Rectal smooth muscle tissue (tissue), 1 donor: ENCODE measurements around the gene HDAC10.

Experiments
- H3K27ac ChIP-seq: one replicate; pipeline ENCODE4 v1.7.0; 2013; ENCODE audit warnings: low read depth, low read length, inconsistent platforms
- H3K27me3 ChIP-seq: one replicate; pipeline ENCODE4 v1.7.0; 2013; ENCODE audit warnings: low read length; ENCODE audit not compliant: control insufficient read depth, insufficient read depth
- H3K36me3 ChIP-seq: one replicate; pipeline ENCODE4 v1.7.0; 2013; ENCODE audit warnings: low read length; ENCODE audit not compliant: control insufficient read depth, insufficient read depth
- H3K4me1 ChIP-seq: one replicate; pipeline ENCODE4 v1.7.0; 2013; ENCODE audit warnings: low read length; ENCODE audit not compliant: control insufficient read depth, insufficient read depth
- H3K4me3 ChIP-seq: one replicate; pipeline ENCODE4 v1.7.0; 2013; ENCODE audit warnings: low read length
- H3K9ac ChIP-seq: one replicate; pipeline ENCODE4 v1.7.0; 2013; ENCODE audit warnings: low read length

HDAC10 gene

DNA sequence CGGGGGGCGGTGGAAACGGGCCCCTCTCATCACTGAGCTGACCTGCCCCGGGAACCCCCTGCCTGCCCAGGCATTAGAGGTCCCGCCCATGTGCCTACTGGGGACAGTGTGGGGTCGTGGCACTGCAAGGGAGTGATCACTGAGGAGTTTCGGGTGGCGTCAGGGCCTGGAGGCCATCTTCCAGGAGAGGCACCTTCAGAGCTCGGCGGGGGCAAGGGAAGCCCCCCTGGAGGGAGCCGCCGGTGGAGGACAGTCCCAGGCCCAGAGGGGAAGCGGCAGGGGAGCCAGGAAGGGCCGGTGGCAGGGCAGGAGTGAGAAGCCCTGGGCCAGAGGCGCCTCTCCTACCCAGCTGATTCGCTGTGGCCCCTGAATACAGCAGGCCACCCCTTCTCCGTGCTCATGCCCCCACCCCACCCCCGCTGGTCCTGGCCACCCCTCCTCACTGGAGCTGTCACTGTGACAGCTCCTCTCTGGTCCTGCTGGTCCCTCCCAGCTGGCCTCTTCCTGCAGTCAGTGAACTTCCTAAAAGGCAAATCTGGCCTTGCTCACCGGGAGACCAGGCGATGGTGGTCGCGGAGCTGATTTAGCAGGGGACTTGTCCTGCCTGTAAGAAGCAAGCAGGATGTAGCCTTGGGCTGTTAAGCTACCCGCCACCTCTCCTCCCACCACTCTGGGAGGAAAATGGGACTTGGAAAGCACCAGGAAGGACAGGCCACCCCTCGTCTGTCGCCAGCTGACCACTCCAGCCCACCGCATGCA is 21.2 kb upstream of the HDAC10 start:
- Histone ChIP-seq H3K36me3 (peaks cover 10% of the 10 kb centered on the region), H3K9ac (no peak overlapping the region), H3K4me3 (no peak overlapping the region), H3K27me3 (no peaks in the 10 kb centered on the region), H3K27ac (no peak overlapping the region), H3K4me1 (peaks cover 6% of the 10 kb centered on the region)

GRCh38 chr22:50271519-50271970 is 20.5 kb upstream of the HDAC10 start:
- no peak overlapping the region for H3K9ac ChIP-seq
- no peaks in the 10 kb centered on the region for H3K27me3 ChIP-seq

DNA sequence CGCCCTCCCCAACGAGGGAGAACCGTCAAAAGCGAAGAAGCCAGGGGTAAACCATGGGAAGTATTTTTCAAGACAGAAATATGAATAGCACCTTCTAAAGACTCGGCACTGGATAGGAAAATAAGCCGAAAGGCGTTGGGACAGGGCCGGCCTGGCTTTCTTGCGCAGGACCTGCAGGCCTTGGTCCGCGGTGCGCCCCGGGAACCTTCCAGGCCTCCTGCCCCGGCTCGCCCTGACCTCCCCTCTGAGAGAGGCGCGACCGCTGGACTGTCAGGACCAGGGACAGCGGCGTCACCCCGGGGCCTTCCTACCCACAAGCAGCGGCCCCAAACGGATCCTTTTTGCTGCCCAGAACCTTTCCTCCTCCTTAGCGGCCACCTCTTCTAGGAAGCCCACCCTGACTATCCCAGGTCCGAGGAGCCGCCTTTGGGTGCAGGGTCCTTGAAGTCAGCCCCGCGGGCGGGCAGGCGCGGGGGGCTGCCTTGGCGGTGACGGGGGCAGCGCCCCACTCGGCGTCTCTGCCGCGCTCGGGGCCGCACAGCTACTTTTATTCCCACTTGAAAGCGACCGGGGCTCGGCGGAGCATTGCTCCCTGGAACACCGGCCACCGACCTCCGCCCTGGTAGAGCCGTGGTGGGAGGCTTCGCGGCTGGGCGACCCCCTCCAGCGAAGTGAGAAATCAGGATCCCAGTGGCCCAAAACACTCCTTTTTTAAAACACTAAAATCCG is 19.8 kb upstream of the HDAC10 start:
- Histone ChIP-seq H3K9ac (no peak overlapping the region), H3K27me3 (no peaks in the 10 kb centered on the region), H3K4me3 (peak overlapping the region; percentile 55), H3K36me3 (peaks cover 4% of the 10 kb centered on the region), H3K4me1 (peaks cover 8% of the 10 kb centered on the region), H3K27ac (no peak overlapping the region)

More at GRCh38 chr22:50271519-50271970, 20.5 kb upstream of the HDAC10 start:
- Histone ChIP-seq H3K4me1 (peaks cover 8% of the 10 kb centered on the region), H3K4me3 (peak overlapping the region; percentile 55), H3K36me3 (peaks cover 8% of the 10 kb centered on the region), H3K27ac (no peak overlapping the region)

DNA sequence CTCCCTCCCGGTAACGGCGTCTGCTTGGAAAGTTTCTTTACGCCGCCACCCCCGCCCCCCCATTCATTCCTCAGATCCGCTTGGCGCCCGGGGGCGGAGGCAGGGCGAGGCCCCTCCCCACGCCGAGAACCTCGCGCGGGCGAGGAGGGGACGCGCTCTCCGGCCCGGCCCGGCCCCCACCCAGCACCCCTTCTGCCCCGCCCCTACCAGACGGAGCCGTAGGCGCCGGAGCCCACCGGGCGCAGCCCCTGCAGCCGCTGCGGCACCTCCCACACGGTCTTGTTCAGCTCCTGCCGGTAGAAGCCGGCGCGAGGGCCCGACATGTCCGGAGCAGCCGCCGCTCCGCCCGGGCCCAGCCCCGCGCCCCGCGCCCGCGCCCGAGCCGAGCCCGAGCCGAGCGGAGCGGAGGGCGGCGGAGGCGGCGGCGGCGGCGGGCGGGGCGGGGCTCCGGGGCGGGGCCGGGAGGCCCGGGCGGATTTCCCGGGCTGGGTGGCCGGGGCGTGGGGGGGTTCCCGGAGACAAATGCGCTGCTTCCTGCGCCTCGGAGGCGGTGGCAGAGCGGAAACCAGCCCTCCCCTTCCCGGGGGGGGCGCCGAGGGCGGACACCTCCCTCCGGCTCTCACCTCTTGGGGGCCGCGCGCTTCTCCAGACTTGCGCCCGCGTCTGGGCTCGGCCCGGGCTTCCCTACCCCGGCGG is 19.1 kb upstream of the HDAC10 start, which contains the start of gene MAPK11:
TSS of gene MAPK11 (minus strand) at position 411 of the 696 bp plus-strand sequence. CDS start at position 323, 88 bp downstream.
- H3K4me1 ChIP-seq: peaks cover 8% of the 10 kb centered on the region
- no peak within 1 kb of the TSS for H3K9ac ChIP-seq
- H3K4me3 ChIP-seq: peak within 1 kb of the TSS; percentile 55
- peaks cover 2% of the 10 kb centered on the region for H3K27me3 ChIP-seq
- no peak within 1 kb of the TSS for H3K27ac ChIP-seq
- H3K36me3 ChIP-seq: peaks cover 1% of the 10 kb centered on the region

DNA sequence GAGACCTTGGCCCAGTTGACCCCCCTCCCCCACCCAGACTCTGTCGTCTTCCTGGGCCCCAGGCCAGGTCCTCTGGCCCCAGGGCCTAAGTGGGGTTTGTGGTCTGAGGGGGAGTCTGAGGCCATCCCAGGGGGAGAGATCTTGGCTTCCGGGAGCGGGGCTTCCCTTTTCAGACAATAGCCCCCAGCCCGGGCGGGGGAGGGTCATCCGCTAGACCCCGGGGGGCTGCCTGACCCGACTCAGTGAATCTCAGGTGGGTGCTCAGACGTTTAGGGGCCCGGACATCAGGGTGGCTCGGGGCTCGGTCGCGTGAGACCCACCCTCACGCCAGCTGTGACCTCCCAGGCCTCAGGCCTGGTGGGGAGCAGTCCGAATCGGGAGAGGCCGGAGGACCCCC is 18.5 kb upstream of the HDAC10 start:
- Histone ChIP-seq H3K4me1 (peaks cover 8% of the 10 kb centered on the region), H3K36me3 (no peaks in the 10 kb centered on the region), H3K27me3 (peaks cover 4% of the 10 kb centered on the region), H3K27ac (no peak overlapping the region), H3K9ac (no peak overlapping the region), H3K4me3 (peak overlapping the region; percentile 21)

DNA sequence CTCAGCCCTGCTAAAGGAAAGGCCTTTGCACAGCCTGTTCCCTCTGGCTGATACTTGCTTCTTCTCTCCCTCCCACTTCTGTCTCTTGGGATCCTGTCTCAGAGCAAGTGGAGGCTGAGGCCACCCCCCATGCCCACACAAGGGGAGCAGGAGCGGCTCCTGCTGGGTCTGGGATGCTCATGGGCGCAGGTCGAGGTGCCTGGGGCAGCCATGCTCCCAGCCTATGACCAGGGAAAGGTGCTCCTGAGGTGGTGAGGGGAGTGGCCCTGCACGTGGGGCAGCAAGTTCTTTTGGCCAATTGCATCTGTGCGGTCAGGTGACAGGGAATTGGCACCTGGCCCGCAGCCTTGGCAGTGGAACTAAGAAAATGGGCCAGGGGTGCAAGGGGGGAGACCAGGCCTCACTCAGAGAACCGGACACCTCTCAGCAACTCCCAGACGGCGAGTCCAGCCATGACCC is 17.6 kb upstream of the HDAC10 start:
- Histone ChIP-seq H3K36me3 (no peaks in the 10 kb centered on the region), H3K4me1 (peaks cover 8% of the 10 kb centered on the region), H3K9ac (no peak overlapping the region), H3K27ac (no peak overlapping the region), H3K27me3 (peaks cover 4% of the 10 kb centered on the region), H3K4me3 (no peak overlapping the region)

- peaks cover 8% of the 10 kb centered on the region for H3K4me1 ChIP-seq
- no peaks in the 10 kb centered on the region for H3K36me3 ChIP-seq
- no peak overlapping the region for H3K9ac ChIP-seq
- H3K27ac ChIP-seq: no peak overlapping the region
- H3K4me3 ChIP-seq: peak overlapping the region; percentile 21
- peaks cover 11% of the 10 kb centered on the region for H3K27me3 ChIP-seq
Observed at GRCh38 chr22:50267591-50268390, 16.7 kb upstream of the HDAC10 start.

DNA sequence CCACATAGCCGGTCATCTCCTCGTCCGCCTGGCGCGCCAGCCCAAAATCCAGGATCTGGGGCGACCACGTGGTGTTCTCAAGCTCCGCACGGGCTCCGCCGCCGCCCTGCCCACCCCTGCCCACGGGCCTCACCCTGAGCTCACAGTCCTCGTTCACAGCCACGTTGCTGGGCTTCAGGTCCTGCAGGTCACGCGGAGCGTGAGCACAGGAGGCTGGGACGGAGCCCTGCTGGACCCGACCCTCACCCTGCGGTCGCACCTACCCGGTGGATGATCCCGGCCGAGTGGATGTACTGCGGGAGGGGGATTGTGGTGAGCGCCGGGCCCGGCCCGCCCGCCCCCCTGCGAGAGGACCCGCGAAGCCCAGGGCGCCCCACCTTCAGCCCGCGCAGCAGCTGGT is 15.9 kb upstream of the HDAC10 start:
- no peak overlapping the region for H3K27ac ChIP-seq
- H3K27me3 ChIP-seq: peaks cover 19% of the 10 kb centered on the region
- peaks cover 8% of the 10 kb centered on the region for H3K4me1 ChIP-seq
- H3K4me3 ChIP-seq: no peak overlapping the region
- H3K36me3 ChIP-seq: no peaks in the 10 kb centered on the region
- no peak overlapping the region for H3K9ac ChIP-seq

DNA sequence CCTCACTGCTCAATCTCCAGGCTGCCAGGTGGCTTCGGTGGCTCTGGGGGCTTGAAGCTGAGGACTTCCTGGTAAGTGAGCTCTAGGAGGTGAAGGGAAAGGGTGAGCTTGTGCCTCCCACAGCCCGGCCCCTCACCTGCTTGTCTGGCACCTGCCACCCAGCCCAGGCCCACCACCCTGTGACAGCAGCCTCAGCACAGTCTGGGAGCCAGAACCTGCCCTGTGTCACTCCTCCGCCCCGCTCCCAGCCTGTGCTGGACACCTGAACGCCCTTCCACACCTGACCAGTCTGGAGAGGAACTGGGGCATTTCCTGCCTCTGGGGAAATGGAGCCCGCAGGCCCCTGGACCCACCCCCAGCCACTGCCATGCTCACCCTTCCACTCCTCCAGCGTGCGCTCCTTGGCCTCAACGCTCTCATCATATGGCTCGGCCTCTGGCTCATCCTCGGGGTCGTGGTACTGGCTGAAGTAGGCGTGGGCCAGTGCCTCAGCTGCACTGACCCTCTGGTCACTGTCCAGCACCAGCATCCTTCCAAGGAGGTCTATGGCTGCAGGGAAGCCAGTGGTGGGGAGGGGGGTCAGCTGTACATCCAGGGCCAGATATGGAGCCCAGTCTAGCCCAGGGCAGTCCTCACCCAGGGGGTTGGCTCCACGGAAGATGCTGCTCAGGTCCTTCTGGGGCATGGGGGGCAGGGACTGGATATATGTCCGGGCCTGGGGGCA is 14.0 kb upstream of the HDAC10 start:
- Histone ChIP-seq H3K4me3 (no peak overlapping the region), H3K9ac (no peak overlapping the region), H3K27me3 (peaks cover 27% of the 10 kb centered on the region), H3K36me3 (no peaks in the 10 kb centered on the region), H3K27ac (no peak overlapping the region), H3K4me1 (peaks cover 2% of the 10 kb centered on the region)

DNA sequence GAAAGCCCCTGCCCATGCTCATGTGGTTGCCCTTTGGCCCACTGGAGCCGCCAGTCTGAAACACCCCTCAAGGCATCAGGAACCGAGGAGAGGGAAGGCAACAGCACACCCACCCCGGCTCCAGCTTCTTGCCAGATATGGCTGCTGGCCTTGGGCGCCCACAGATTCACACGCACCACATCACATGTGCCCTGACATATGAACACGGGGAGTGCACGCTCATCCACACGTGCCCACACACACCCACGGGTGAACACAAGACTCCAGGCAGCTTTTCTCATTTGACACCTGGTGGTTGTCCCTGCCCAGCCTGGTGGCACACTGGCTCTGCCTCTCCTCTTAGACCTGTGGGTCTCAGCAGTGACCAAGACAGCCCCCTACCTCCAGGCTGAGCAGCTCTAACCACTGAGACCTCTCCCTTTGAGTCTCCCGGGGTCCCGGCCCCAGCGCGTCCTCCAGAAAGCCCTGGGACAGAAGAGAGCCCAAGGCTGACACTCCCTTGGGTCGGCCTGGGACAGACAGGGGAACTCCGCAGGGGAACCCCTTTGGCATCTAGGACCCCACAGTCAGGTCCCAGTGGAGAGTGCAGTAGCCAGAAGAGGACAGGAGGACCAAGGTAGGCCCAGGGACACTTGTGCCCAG is 13.2 kb upstream of the HDAC10 start:
- Histone ChIP-seq H3K4me1 (peaks cover 2% of the 10 kb centered on the region), H3K27ac (no peak overlapping the region), H3K9ac (no peak overlapping the region), H3K4me3 (no peak overlapping the region), H3K36me3 (no peaks in the 10 kb centered on the region), H3K27me3 (peaks cover 29% of the 10 kb centered on the region)
